ENCODE data around the gene LRMDA. TPM values are rescaled to one million over a fixed set of nuclear protein-coding genes. Genes with fewer than 3 reads are reported as not detected.
"Not testable (repeated sequence)": the region's sequence is repeated elsewhere in the genome, so short reads cannot be mapped to it uniquely, and the experiment has no call there.

LRMDA gene
- total RNA-seq, 1 donor = under 0.01 TPM

DNA sequence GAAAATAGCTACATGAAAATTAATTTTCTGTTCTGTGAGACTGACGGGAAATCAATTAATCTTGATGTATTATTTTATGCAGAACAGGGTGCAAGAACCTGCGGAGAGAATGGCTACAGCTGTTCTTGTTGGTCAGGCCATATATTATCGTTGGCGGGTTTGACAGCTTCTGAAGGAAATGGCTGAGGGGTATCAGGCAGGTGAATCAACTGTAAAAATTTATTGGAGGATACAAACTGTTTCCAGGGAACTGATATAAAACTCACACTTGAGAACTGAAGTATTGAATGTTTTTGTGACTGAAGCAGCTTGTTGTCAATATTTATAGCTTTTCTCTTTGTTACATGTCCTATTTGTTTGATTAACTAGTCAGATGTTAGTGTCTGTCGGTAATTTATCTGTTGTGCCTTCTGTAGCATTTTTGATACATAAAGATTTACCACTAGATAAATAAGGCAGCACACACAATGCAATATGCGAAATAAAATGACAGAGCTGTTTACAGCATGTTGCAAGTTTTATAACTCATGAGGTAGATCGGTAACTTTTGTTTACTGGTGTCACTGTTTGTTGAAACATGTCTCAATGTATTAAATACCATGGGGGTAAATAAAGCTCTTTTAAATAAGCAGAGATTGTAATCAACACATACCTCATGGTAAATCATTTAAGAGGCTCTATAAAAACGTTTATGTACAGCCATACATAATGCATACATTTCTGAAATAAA, 308.2 kb downstream of the LRMDA start:
- TF ChIP-seq, protein P1, sequence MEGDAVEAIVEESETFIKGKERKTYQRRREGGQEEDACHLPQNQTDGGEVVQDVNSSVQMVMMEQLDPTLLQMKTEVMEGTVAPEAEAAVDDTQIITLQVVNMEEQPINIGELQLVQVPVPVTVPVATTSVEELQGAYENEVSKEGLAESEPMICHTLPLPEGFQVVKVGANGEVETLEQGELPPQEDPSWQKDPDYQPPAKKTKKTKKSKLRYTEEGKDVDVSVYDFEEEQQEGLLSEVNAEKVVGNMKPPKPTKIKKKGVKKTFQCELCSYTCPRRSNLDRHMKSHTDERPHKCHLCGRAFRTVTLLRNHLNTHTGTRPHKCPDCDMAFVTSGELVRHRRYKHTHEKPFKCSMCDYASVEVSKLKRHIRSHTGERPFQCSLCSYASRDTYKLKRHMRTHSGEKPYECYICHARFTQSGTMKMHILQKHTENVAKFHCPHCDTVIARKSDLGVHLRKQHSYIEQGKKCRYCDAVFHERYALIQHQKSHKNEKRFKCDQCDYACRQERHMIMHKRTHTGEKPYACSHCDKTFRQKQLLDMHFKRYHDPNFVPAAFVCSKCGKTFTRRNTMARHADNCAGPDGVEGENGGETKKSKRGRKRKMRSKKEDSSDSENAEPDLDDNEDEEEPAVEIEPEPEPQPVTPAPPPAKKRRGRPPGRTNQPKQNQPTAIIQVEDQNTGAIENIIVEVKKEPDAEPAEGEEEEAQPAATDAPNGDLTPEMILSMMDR (IDR thresholded peaks at IDR 0.05; ENCODE audit: insufficient read depth, low read depth, low read length) = no peak
- H3K4me3 ChIP-seq (ENCODE audit: low read depth, low read length) = no peak overlapping the region
- DNase-seq (ENCODE audit: low read depth) = no peak

DNA sequence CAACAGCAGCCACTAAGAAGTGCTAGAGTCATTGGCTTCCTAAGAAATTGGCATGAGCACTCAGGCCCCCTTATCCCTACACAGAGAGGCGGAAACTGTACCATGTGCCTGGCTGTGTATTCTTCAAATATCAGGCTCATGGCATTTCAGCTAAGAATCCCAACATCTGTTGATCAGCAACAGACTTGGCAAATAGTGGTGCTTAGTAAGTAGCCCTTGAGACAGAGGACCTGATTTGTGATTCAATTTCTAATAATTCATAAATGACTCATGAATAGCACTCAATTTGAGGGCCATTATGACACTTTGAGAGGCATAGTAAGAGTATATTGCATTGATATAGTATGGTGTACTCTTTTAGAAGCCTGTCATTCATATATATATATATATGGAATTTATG, 309.1 kb downstream of the LRMDA start:
- DNase-seq (ENCODE audit: low read depth) = no peak
- TF ChIP-seq, protein P1 (IDR thresholded peaks at IDR 0.05; ENCODE audit: insufficient read depth, low read depth, low read length) = no peak
- H3K4me3 ChIP-seq (ENCODE audit: low read depth, low read length) = no peak overlapping the region

DNA sequence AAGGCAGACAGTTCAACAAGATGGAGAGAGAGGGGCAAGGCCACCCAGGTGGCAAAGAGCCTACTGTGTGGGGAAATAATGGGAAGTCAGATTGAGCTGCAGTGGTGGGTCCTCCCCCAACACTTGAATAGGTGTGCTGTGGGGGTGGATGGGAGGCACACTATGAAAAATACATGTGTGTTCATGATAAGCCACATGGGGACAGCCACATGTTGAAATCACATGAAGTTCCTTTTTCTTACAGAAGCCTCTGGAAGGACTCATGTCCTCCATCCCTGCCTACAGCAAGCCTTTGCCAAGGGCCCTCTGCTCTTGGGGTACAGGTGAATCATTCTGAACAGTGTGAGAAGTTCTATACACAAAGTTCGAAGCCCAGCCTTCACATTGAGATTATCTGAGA, 310.9 kb downstream of the LRMDA start:
- no peak for DNase-seq (ENCODE audit: low read depth)
- TF ChIP-seq, protein P1 (IDR thresholded peaks at IDR 0.05; ENCODE audit: insufficient read depth, low read depth, low read length) = no peak
- H3K4me3 ChIP-seq (ENCODE audit: low read depth, low read length) = no peak overlapping the region

DNA sequence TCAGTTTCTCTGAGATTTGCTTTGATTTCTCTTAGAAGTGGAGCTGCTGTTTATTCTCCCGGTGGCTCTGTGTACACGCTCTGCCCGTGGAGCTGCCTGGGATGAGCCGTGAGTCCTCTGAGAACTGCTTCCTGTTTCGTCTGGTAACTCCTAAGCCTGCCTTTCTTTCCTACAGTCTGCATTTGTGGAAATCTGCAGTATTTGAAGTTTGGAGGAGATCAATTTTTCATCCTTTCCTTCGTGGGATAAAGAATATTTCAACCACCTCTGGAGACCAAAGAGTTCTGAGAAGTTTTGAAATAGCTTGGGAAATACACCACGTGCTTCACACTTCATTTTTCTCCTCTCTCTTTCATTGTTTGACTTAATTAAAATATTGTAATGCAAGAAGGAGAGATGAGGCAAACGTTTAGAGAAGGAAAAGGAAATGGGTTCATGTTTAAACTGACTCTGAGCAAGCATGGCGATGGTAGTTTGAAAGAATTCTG, 311.9 kb downstream of the LRMDA start:
- H3K4me3 ChIP-seq (ENCODE audit: low read depth, low read length) = no peak overlapping the region
- no peak for DNase-seq (ENCODE audit: low read depth)
- TF ChIP-seq, protein P1 (IDR thresholded peaks at IDR 0.05; ENCODE audit: insufficient read depth, low read depth, low read length) = no peak

DNA sequence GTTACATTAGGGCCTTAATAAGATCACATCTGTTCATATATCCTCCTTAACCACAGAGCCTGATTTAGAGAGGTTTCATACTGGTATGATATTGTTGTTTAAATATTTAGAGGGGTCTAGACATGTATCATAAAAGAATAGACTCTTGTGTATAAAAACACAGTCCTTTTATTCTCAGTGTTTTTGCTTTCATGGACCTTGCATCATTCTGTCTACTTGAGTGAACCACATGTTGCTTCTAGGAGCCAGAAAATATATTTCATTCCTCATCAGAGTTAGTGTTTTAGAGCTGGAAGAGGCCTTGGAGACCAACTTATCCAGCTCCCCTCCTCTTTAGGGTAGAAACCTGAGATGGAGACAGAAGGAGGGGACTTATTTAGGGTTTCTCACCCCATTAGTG, 312.8 kb downstream of the LRMDA start:
- DNase-seq (ENCODE audit: low read depth) = peak; percentile 26
- H3K4me3 ChIP-seq (ENCODE audit: low read depth, low read length) = no peak overlapping the region
- TF ChIP-seq, protein P1 (IDR thresholded peaks at IDR 0.05; ENCODE audit: insufficient read depth, low read depth, low read length) = no peak

DNA sequence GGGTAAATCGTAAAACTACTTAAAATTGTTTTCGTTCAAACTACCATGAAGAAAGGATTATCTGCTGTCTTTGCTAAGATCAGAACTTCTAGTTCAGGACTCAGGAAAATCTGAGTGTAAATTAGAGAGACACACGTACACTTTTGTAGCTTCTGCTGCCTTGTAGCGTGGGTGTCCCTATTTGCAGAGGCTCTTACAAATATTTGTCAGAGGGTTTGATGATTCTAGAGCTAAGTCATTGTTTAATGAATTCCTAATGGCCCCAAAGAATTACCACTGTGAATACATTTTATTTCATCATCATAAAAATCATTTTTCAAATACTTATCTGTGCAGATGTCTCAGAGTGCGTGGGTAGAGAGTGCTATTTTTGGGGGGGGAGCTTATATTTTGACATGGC, 314.9 kb downstream of the LRMDA start:
- H3K4me3 ChIP-seq (ENCODE audit: low read depth, low read length) = no peak overlapping the region
- TF ChIP-seq, protein P1 (IDR thresholded peaks at IDR 0.05; ENCODE audit: insufficient read depth, low read depth, low read length) = no peak
- no peak for DNase-seq (ENCODE audit: low read depth)

DNA sequence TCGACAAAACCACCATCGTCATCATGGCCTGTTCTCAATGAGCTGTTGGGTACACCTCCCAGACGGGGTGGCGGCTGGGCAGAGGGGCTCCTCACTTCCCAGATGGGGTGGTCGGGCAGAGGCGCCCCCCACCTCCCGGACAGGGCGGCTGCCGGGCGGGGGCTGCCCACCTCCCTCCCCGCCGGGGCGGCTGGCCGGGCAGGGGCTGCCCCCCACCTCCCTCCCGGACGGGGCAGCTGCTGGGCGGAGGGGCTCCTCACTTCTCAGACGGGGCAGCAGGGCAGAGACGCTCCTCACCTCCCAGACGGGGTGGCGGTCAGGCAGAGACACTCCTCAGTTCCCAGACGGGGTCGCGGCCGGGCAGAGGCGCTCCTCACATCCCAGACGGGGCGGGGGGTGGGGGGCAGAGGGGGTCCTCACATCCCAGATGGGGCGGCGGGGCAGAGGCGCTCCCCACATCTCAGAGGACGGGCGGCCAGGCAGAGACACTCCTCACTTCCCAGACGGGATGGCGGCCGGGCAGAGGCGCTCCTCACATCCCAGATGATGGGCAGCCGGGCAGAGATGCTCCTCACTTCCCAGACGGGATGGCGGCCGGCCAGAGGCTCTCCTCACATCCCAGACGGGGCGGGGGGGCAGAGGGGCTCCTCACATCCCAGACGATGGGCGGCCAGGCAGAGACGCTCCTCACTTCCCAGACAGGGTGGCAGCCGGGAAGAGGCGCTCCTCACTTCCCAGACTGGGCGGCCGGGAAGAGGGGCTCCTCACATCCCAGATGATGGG, 318.9 kb downstream of the LRMDA start:
- H3K4me3 ChIP-seq (ENCODE audit: low read depth, low read length); DNase-seq (ENCODE audit: low read depth): not testable (repeated sequence)

Data from fibroblast of villous mesenchyme (primary cell).